Transverse colon (tissue), 3 donors: ENCODE measurements around the gene KIF12.

Experiments
- POLR2A ChIP-seq: fragments of 450-650 bp; IDR thresholded peaks from one replicate; pipeline ENCODE4 v1.6.1; 2016; ENCODE audit warnings: antibody characterized with exemption, mild to moderate bottlenecking, moderate library complexity
- TF ChIP-seq, protein P1 (sequence below), 5 experiments: fragments of 200-600 bp in 3 of 5; fragments of 450-650 bp in 2 of 5; sonication (generic) in 3 of 5; IDR thresholded peaks; 1 replicate in 2 of 5; 2 replicates in 3 of 5; pipeline ENCODE4 v1.5.1; 2016 to 2017; ENCODE audit warnings: antibody characterized with exemption in 5 of 5, inconsistent platforms in 3 of 5, mild to moderate bottlenecking in 2 of 5, moderate library complexity in 1 of 5

DNA sequence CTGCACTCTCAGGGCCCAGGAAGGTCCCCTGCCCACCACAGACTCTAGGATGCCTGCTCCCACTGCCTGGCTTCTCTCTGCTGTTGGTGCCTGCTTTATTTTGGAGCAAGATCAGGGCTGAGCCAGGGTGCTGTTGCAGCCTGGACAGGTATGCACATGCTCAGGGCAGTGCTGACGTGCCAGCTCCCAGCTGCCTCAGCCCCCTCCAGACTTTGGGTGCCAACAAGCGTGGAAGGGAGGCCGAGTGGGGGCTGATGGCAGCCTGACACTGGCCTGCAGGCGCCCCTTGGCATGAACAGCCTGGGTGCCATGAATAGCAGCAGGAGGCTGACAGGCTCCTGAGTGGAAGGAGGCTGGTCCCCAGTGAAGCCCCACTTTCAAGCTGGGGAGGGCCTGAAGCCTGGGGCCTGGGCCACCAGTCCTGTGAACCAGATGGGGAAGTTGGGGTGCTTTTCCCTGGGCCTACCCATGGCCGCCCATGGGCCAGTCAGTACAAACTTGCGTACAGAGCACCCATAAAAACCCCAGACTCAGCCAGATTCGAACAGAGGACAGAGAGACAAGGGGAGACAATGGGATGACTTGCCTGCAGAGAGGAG lies 27.8 kb downstream of the KIF12 start:
- TF ChIP-seq, protein P1, sequence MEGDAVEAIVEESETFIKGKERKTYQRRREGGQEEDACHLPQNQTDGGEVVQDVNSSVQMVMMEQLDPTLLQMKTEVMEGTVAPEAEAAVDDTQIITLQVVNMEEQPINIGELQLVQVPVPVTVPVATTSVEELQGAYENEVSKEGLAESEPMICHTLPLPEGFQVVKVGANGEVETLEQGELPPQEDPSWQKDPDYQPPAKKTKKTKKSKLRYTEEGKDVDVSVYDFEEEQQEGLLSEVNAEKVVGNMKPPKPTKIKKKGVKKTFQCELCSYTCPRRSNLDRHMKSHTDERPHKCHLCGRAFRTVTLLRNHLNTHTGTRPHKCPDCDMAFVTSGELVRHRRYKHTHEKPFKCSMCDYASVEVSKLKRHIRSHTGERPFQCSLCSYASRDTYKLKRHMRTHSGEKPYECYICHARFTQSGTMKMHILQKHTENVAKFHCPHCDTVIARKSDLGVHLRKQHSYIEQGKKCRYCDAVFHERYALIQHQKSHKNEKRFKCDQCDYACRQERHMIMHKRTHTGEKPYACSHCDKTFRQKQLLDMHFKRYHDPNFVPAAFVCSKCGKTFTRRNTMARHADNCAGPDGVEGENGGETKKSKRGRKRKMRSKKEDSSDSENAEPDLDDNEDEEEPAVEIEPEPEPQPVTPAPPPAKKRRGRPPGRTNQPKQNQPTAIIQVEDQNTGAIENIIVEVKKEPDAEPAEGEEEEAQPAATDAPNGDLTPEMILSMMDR (IDR thresholded peaks at IDR 0.05): no peak
- TF ChIP-seq POLR2A: no peak
